IPS-15b (cell line): ENCODE measurements around the gene SEMA6A.

Experiments
- H3K27me3 ChIP-seq: one replicate; pipeline ENCODE4 v1.6.1; 2013; ENCODE audit warnings: low read length; ENCODE audit not compliant: control insufficient read depth, insufficient read depth
- H3K36me3 ChIP-seq: one replicate; pipeline ENCODE4 v1.6.1; 2013; ENCODE audit warnings: low read length; ENCODE audit not compliant: control insufficient read depth, insufficient read depth
- H3K4me1 ChIP-seq: one replicate; pipeline ENCODE4 v1.6.1; 2013; ENCODE audit warnings: mild to moderate bottlenecking, low read length; ENCODE audit not compliant: control insufficient read depth, insufficient read depth
- H3K4me3 ChIP-seq: one replicate; pipeline ENCODE4 v1.5.1; 2013; ENCODE audit warnings: low read depth, low read length
- H3K9ac ChIP-seq: one replicate; pipeline ENCODE4 v1.6.1; 2013; ENCODE audit warnings: low read depth, mild to moderate bottlenecking, low read length
- H3K9me3 ChIP-seq: one replicate; pipeline ENCODE4 v1.6.1; 2013; ENCODE audit warnings: mild to moderate bottlenecking, low read length; ENCODE audit not compliant: control insufficient read depth, insufficient read depth

The SEMA6A gene

GRCh38 chr5:116449458-116449857 lies 125.2 kb downstream of the SEMA6A start:
- peaks cover 23% of the 10 kb centered on the region for H3K4me1 ChIP-seq
- peaks cover 19% of the 10 kb centered on the region for H3K36me3 ChIP-seq
- no peaks in the 10 kb centered on the region for H3K27me3 ChIP-seq
- no peak overlapping the region for H3K4me3 ChIP-seq
- no peaks in the 10 kb centered on the region for H3K9me3 ChIP-seq
- H3K9ac ChIP-seq: no peak overlapping the region

GRCh38 chr5:116448870-116449427 lies 125.7 kb downstream of the SEMA6A start:
- Histone ChIP-seq H3K36me3 (peaks cover 19% of the 10 kb centered on the region), H3K9ac (no peak overlapping the region), H3K4me1 (peaks cover 27% of the 10 kb centered on the region), H3K4me3 (no peak overlapping the region), H3K27me3 (no peaks in the 10 kb centered on the region), H3K9me3 (no peaks in the 10 kb centered on the region)

GRCh38 chr5:116448450-116448849 lies 126.2 kb downstream of the SEMA6A start:
- peaks cover 19% of the 10 kb centered on the region for H3K36me3 ChIP-seq
- H3K4me3 ChIP-seq: no peak overlapping the region
- H3K4me1 ChIP-seq: peaks cover 32% of the 10 kb centered on the region
- no peak overlapping the region for H3K9ac ChIP-seq
- H3K27me3 ChIP-seq: no peaks in the 10 kb centered on the region
- no peaks in the 10 kb centered on the region for H3K9me3 ChIP-seq

- Histone ChIP-seq H3K4me3 (no peak overlapping the region), H3K27me3 (no peaks in the 10 kb centered on the region), H3K9me3 (no peaks in the 10 kb centered on the region), H3K4me1 (peaks cover 35% of the 10 kb centered on the region), H3K36me3 (peaks cover 19% of the 10 kb centered on the region), H3K9ac (peak overlapping the region; percentile 30)
These were observed 128.1 kb downstream of the SEMA6A start for GRCh38 chr5:116446356-116447005.

- H3K9me3 ChIP-seq: no peaks in the 10 kb centered on the region
- H3K9ac ChIP-seq: no peak overlapping the region
- no peak overlapping the region for H3K4me3 ChIP-seq
- H3K4me1 ChIP-seq: peaks cover 26% of the 10 kb centered on the region
- peaks cover 4% of the 10 kb centered on the region for H3K27me3 ChIP-seq
- H3K36me3 ChIP-seq: peaks cover 19% of the 10 kb centered on the region
These were observed 129.3 kb downstream of the SEMA6A start for GRCh38 chr5:116445311-116445710.

- H3K36me3 ChIP-seq: peaks cover 19% of the 10 kb centered on the region
- H3K9ac ChIP-seq: no peak overlapping the region
- H3K4me1 ChIP-seq: peaks cover 20% of the 10 kb centered on the region
These were observed 130.0 kb downstream of the SEMA6A start for GRCh38 chr5:116444373-116445295.

GRCh38 chr5:116442931-116443551 lies 131.6 kb downstream of the SEMA6A start:
- Histone ChIP-seq H3K9ac (no peak overlapping the region), H3K27me3 (peaks cover 17% of the 10 kb centered on the region), H3K36me3 (peaks cover 19% of the 10 kb centered on the region), H3K9me3 (no peaks in the 10 kb centered on the region), H3K4me3 (no peak overlapping the region), H3K4me1 (peaks cover 21% of the 10 kb centered on the region)

More at GRCh38 chr5:116444373-116445295, 130.0 kb downstream of the SEMA6A start:
- H3K27me3 ChIP-seq: peaks cover 6% of the 10 kb centered on the region
- H3K4me3 ChIP-seq: no peak overlapping the region
- no peaks in the 10 kb centered on the region for H3K9me3 ChIP-seq

- Histone ChIP-seq H3K4me1 (peaks cover 29% of the 10 kb centered on the region), H3K36me3 (peaks cover 12% of the 10 kb centered on the region), H3K9ac (no peak overlapping the region), H3K4me3 (no peak overlapping the region), H3K9me3 (no peaks in the 10 kb centered on the region), H3K27me3 (peaks cover 17% of the 10 kb centered on the region)
These were observed 132.5 kb downstream of the SEMA6A start for GRCh38 chr5:116442095-116442534.

GRCh38 chr5:116441223-116441622 lies 133.4 kb downstream of the SEMA6A start:
- Histone ChIP-seq H3K9ac (no peak overlapping the region), H3K27me3 (peaks cover 20% of the 10 kb centered on the region), H3K4me1 (peaks cover 30% of the 10 kb centered on the region), H3K9me3 (no peaks in the 10 kb centered on the region), H3K4me3 (no peak overlapping the region), H3K36me3 (peaks cover 3% of the 10 kb centered on the region)

- Histone ChIP-seq H3K4me1 (peaks cover 30% of the 10 kb centered on the region), H3K9ac (no peak overlapping the region)
These were observed 134.1 kb downstream of the SEMA6A start for GRCh38 chr5:116440457-116441001.

GRCh38 chr5:116439905-116440304 lies 134.7 kb downstream of the SEMA6A start:
- Histone ChIP-seq H3K36me3 (no peaks in the 10 kb centered on the region), H3K4me3 (no peak overlapping the region), H3K9ac (no peak overlapping the region), H3K4me1 (peaks cover 29% of the 10 kb centered on the region), H3K9me3 (no peaks in the 10 kb centered on the region), H3K27me3 (peaks cover 20% of the 10 kb centered on the region)

More at GRCh38 chr5:116440457-116441001, 134.1 kb downstream of the SEMA6A start:
- H3K27me3 ChIP-seq: peaks cover 20% of the 10 kb centered on the region
- H3K36me3 ChIP-seq: no peaks in the 10 kb centered on the region
- no peaks in the 10 kb centered on the region for H3K9me3 ChIP-seq
- no peak overlapping the region for H3K4me3 ChIP-seq
